Ovary (tissue), 9 donors: Measurements from ENCODE around the gene NPRL2. TPM values are rescaled to one million over a fixed set of nuclear protein-coding genes. Genes with fewer than 3 reads are reported as not detected.

Experiments
- DNase-seq, 5 donors: peaks; one replicate each; pipeline ENCODE4 v3.0.0-alpha.2; 2019 to 2020
- H3K27ac ChIP-seq, 2 donors: fragments of 200-600 bp; one replicate each; pipeline versions ENCODE4 v1.5.1 to v1.8.0; 2019 to 2022
- H3K27me3 ChIP-seq: fragments of 200-600 bp; one replicate; pipeline ENCODE4 v1.8.0; 2022
- H3K36me3 ChIP-seq: fragments of 200-600 bp; sonication (generic); one replicate; pipeline ENCODE4 v1.5.1; 2019
- H3K4me1 ChIP-seq: one replicate; pipeline ENCODE4 v1.8.1; 2013; ENCODE audit warnings: mild to moderate bottlenecking, moderate library complexity; ENCODE audit not compliant: insufficient read depth
- H3K4me3 ChIP-seq: fragments of 200-600 bp; sonication (generic); one replicate; pipeline ENCODE4 v1.5.1; 2017
- H3K9me3 ChIP-seq, 2 donors: fragments of 200-600 bp in 1 of 2; sonication (generic) in 1 of 2; one replicate each; pipeline versions ENCODE4 v1.5.1 to v1.8.1; 2013 to 2019; ENCODE audit warnings: mild to moderate bottlenecking in 1 of 2, moderate library complexity in 1 of 2
- EP300 ChIP-seq: sonication (generic); formaldehyde crosslinking; IDR thresholded peaks from one replicate; pipeline ENCODE4 v1.6.1; 2017; ENCODE audit warnings: antibody characterized with exemption
- POLR2A ChIP-seq: fragments of 450-650 bp; IDR thresholded peaks from one replicate; pipeline ENCODE4 v1.6.1; 2017; ENCODE audit warnings: antibody characterized with exemption, mild to moderate bottlenecking, moderate library complexity
- WGBS, 3 donors: extraction: QIAGEN DNeasy Blood & Tissue Kit in 1 of 3; methylation state at CpG; one replicate each; pipeline versions ENCODE4 v1.1.5 to v1.1.7; 2013 to 2017; 5-methylcytosine and 5-hydroxymethylcytosine counted together
- intact Hi-C, 4 donors: fragments of 100-400 bp; cut with DNase I; formaldehyde crosslinking; loops; one replicate each; pipeline versions ENCODE4 v1.11.0 to v1.15.1; 2022 to 2023
- polyA plus RNA-seq, 2 donors: library from polyadenylated mRNA; stranded (reverse); fragments of 200-250 nt in 1 of 2; fragments of 350-450 nt in 1 of 2; fragmentation: Illumina TruSeq in 1 of 2; extraction: RNeasy Lipid Tissue Mini Kit (QIAGEN cat#74804) in 1 of 2; gene quantifications; one replicate each; pipeline ENCODE4 v1.2.3, GENCODE V29; 2013 to 2014
- total RNA-seq, 7 donors: library from RNA; depleted of rRNA in 2 of 7; stranded (reverse); fragments of >200 nt in 2 of 7; fragmentation: NEBNext Ultra II Directional in 3 of 7; extraction: Animal tissue kit (Norgen Biotek cat#: 25700) in 3 of 7; gene quantifications; one replicate each; pipeline versions ENCODE4 v1.1.0 to v1.2.4, GENCODE V29; 2016 to 2023
- TF ChIP-seq, protein P1 (sequence below), 3 donors: fragments of 450-650 bp in 2 of 3; fragments of 200-600 bp in 1 of 3; IDR thresholded peaks; one replicate each; pipeline versions ENCODE4 v1.5.1 to v1.8.0; 2016 to 2022; ENCODE audit warnings: antibody characterized with exemption in 3 of 3, mild to moderate bottlenecking in 1 of 3
- donor health status: DM: no; HTN: no; CAD: no; lungs with moderate emphysema.
- donor health status: DM: no; HTN: no; CAD: no.
- donor health status: Bipolar disorder and iron deficiency.
- donor health status: DM: yes; HTN: yes; CAD: no.
- donor health status: DM: no; HTN: no; CAD: no.
- donor health status: DM: yes; HTN: yes; CAD: no.

NPRL2 gene
- total and polyA plus RNA-seq, 9 donors = 19.4 to 26.3 (median 21.9) TPM

DNA sequence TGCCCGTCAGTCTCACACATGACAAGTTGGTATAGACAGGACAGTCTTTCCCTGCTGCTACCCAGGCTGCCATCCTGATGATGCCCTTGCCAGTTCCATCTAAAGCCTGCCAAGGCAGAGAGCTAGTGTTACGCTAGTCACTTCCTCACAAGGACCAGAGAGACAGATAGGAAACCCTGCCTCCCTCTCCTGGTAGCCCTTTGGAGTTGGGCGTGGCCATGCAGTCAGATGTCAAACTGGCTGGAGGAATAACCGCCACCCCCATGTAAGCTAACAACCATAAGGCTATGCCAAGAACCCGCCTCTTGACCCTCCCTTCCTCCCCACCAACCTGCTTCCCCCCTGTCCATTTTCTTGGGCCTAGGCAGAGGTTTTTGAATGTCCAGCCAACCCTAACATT, 6.0 kb upstream of the NPRL2 start:
- intact Hi-C loops = loop anchor here in 1 of 4 donors (10.0 kb wide), 1 partner anchor 248 kb away; no protein-coding TSS in a partner anchor
- no peak overlapping the region for H3K27ac ChIP-seq
- 43 to 57% (median 49%) methylated on average over 5 of the region's 5 CpGs for WGBS, 3 donors
- H3K4me3 ChIP-seq = peak overlapping the region; percentile 98
- TF ChIP-seq EP300 (no peak), POLR2A (no peak)
- TF ChIP-seq, protein P1, sequence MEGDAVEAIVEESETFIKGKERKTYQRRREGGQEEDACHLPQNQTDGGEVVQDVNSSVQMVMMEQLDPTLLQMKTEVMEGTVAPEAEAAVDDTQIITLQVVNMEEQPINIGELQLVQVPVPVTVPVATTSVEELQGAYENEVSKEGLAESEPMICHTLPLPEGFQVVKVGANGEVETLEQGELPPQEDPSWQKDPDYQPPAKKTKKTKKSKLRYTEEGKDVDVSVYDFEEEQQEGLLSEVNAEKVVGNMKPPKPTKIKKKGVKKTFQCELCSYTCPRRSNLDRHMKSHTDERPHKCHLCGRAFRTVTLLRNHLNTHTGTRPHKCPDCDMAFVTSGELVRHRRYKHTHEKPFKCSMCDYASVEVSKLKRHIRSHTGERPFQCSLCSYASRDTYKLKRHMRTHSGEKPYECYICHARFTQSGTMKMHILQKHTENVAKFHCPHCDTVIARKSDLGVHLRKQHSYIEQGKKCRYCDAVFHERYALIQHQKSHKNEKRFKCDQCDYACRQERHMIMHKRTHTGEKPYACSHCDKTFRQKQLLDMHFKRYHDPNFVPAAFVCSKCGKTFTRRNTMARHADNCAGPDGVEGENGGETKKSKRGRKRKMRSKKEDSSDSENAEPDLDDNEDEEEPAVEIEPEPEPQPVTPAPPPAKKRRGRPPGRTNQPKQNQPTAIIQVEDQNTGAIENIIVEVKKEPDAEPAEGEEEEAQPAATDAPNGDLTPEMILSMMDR (IDR thresholded peaks at IDR 0.05) = no peak
- no peaks in the 10 kb centered on the region for H3K9me3 ChIP-seq
- no peaks in the 10 kb centered on the region for H3K36me3 ChIP-seq
- peaks cover 21% of the 10 kb centered on the region for H3K4me1 ChIP-seq
- no peak for DNase-seq
- H3K27me3 ChIP-seq = no peaks in the 10 kb centered on the region

DNA sequence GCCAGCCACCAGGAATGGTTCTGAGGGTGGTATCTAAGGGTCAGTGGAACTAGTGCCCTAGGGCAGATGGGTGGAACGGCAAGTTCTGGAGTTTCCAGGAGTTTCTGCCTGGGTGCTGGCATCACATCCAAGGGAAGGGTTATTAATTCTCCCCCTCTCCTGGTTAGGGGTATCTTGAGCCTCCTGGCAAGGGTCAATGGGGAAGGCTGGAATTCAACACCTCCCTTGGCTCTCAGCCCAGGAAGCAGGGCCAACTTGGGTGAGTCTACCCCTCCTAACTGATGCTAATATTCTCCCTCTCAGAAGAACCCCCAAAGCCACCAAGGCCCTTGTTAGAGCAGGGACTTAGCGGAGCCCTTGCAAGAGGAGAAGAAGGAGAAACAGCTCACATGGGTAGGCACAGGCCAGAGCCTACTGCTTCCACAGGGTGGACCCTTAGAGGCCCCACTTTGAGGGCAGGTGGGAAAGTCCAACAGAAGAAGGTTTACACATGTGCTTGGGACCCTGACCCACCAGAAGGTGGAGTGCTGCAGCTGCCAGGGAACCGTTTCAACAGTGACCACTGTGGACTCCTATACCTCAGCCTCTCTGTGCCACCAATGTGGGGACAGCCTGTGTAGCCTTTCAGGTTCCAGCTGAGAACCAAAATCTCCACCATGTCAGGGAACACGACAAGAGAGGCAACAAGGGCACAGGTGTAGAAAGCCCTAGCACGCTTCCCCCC, 5.4 kb upstream of the NPRL2 start:
- H3K4me1 ChIP-seq = peaks cover 25% of the 10 kb centered on the region
- no peaks in the 10 kb centered on the region for H3K9me3 ChIP-seq
- no peaks in the 10 kb centered on the region for H3K27me3 ChIP-seq
- no peaks in the 10 kb centered on the region for H3K36me3 ChIP-seq
- TF ChIP-seq POLR2A (no peak), EP300 (no peak)
- H3K27ac ChIP-seq = no peak overlapping the region
- DNase-seq = no peak
- peak overlapping the region; percentile 98 for H3K4me3 ChIP-seq
- intact Hi-C loops = loop anchor here in 1 of 4 donors (10.0 kb wide), 1 partner anchor 249 kb away; no protein-coding TSS in a partner anchor
- WGBS, 3 donors = 39 to 50% (median 47%) methylated on average over 5 of the region's 5 CpGs

DNA sequence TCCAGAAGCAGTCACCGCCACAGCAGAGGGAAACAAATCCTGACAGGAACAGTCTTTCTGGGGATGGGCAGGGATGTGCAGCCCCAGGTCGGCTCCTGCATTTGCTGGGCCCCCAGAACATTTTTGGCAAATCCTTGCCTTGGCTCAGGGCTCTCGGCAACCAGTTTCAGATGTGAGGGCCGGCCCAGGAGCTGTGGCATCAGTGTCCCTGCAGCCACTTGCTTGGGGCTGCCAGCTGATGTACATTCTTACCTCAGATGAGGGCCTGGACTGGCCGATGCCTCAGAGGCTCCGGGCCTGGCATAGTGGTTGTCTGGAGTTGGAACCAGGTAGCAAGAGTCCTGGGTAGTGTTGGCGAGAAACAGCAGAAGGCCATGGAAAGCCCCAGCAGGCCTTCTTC, 4.3 kb upstream of the NPRL2 start:
- Histone ChIP-seq H3K36me3 (no peaks in the 10 kb centered on the region), H3K9me3 (no peaks in the 10 kb centered on the region), H3K4me3 (no peak overlapping the region), H3K27me3 (no peaks in the 10 kb centered on the region), H3K4me1 (peaks cover 26% of the 10 kb centered on the region), H3K27ac (no peak overlapping the region)
- no peak for TF ChIP-seq EP300
- TF ChIP-seq, protein P1 (IDR thresholded peaks at IDR 0.05) = no peak
- intact Hi-C loops = loop anchor here in 2 of 4 donors (5.0 to 10.0 kb wide), 2 partner anchors 250 to 252 kb away; no protein-coding TSS in a partner anchor
- DNase-seq = no peak
- 77 to 83% (median 77%) methylated on average over 5 to 7 of the region's 7 CpGs for WGBS, 3 donors

DNA sequence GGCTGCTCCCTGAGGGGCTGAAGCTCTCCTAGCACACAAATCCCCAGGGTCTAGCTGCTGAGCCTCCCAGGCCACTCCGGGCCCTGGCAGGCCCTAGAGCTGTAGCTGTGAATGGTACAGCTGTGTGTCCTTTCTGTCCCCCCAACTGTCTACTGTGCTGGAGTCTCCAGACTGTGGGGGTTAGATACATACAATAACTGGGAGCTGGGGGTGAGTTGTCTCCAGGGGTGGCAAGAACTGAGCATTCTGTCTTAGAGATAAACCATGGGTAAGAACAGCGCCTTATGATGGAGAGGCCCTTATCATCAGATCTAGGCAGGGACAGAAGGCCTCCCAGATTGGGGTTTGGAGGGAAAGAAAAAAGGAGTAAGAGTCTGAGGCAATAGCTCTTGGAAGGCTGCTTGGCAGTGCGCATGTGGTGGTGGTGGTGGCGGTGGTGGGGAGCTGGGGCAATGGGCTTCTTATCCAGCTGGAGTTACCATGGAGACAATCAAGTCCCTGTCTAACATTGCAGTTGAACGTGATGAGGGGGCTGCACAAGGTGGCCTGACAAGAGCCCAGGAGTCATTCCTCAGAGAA, 3.7 kb upstream of the NPRL2 start:
- TF ChIP-seq EP300 = no peak
- TF ChIP-seq, protein P1 (IDR thresholded peaks at IDR 0.05) = no peak
- TF ChIP-seq POLR2A = no peak
- no peak overlapping the region for H3K4me3 ChIP-seq
- DNase-seq = no peak
- no peaks in the 10 kb centered on the region for H3K27me3 ChIP-seq
- WGBS, 3 donors = 66 to 73% (median 67%) methylated on average over 5 of the region's 5 CpGs
- no peaks in the 10 kb centered on the region for H3K36me3 ChIP-seq
- no peaks in the 10 kb centered on the region for H3K9me3 ChIP-seq
- intact Hi-C loops = loop anchor here in 2 of 4 donors (5.0 to 10.0 kb wide), 2 partner anchors 251 to 253 kb away; no protein-coding TSS in a partner anchor
- H3K27ac ChIP-seq = no peak overlapping the region
- peaks cover 29% of the 10 kb centered on the region for H3K4me1 ChIP-seq
